EL (cell line): ENCODE data around the gene FZD2.
A peak's percentile ranks its signal among the peaks of the same experiment; 100 is the strongest.
"Not testable (repeated sequence)": the region's sequence is repeated elsewhere in the genome, so short reads cannot be mapped to it uniquely, and the experiment has no call there.

Experiments
- DNase-seq: peaks from one replicate; pipeline ENCODE4 v3.0.0-alpha.2; 2016

FZD2 gene

GRCh38 chr17:44584443-44584842 is 27.2 kb downstream of the FZD2 start:
- no peak for DNase-seq

- DNase-seq, result no peak
Measured at GRCh38 chr17:44585315-44585714, 28.0 kb downstream of the FZD2 start.

GRCh38 chr17:44587339-44587738 is 30.1 kb downstream of the FZD2 start:
- peak; percentile 92 for DNase-seq

- DNase-seq, result no peak
Measured at GRCh38 chr17:44589316-44590071, 32.2 kb downstream of the FZD2 start.

GRCh38 chr17:44590072-44590462 is 32.8 kb downstream of the FZD2 start:
- not testable (repeated sequence) for DNase-seq

GRCh38 chr17:44590762-44591161 is 33.5 kb downstream of the FZD2 start:
- DNase-seq, result not testable (repeated sequence)

- DNase-seq, result no peak
Measured at GRCh38 chr17:44591206-44591605, 33.9 kb downstream of the FZD2 start.

- no peak for DNase-seq
Measured at GRCh38 chr17:44593156-44593555, 35.9 kb downstream of the FZD2 start.

- DNase-seq, result no peak
Measured at GRCh38 chr17:44595216-44595775, 38.0 kb downstream of the FZD2 start.

- no peak for DNase-seq
Measured at GRCh38 chr17:44598329-44598728, 41.0 kb downstream of the FZD2 start.

- no peak for DNase-seq
Measured at GRCh38 chr17:44598932-44599297, 41.6 kb downstream of the FZD2 start.

GRCh38 chr17:44599298-44600175 is 42.3 kb downstream of the FZD2 start:
- DNase-seq, result peak; percentile 97

- no peak for DNase-seq
Measured at GRCh38 chr17:44601539-44601938, 44.3 kb downstream of the FZD2 start.

GRCh38 chr17:44601973-44602372 is 44.7 kb downstream of the FZD2 start:
- no peak for DNase-seq

- no peak for DNase-seq
Measured at GRCh38 chr17:44602390-44602789, 45.1 kb downstream of the FZD2 start.

- DNase-seq, result no peak
Measured at GRCh38 chr17:44602970-44603369, 45.7 kb downstream of the FZD2 start.

- DNase-seq, result no peak
Measured at GRCh38 chr17:44604116-44604761, 47.0 kb downstream of the FZD2 start.

- DNase-seq, result no peak
Measured at GRCh38 chr17:44604768-44605485, 47.6 kb downstream of the FZD2 start.

GRCh38 chr17:44606658-44607057 is 49.4 kb downstream of the FZD2 start:
- no peak for DNase-seq

GRCh38 chr17:44607836-44608690 is 50.8 kb downstream of the FZD2 start:
- peak; percentile 71 for DNase-seq

GRCh38 chr17:44608727-44609435 is 51.6 kb downstream of the FZD2 start:
- peak; percentile 9 for DNase-seq
